Measurements from ENCODE around the gene LGSN.
"Not testable (repeated sequence)": the region's sequence is repeated elsewhere in the genome, so short reads cannot be mapped to it uniquely, and the experiment has no call there.

The LGSN gene

GRCh38 chr6:63305277-63305676, 14.5 kb downstream of the LGSN start:
- no peak for DNase-seq

GRCh38 chr6:63303476-63303875, 16.3 kb downstream of the LGSN start:
- DNase-seq = no peak

GRCh38 chr6:63299667-63300066, 20.1 kb downstream of the LGSN start:
- no peak for DNase-seq

- no peak for DNase-seq
Observed at GRCh38 chr6:63295553-63296194, 24.1 kb downstream of the LGSN start.

- no peak for DNase-seq
Observed at GRCh38 chr6:63290492-63291058, 29.2 kb downstream of the LGSN start.

- no peak for DNase-seq
Observed at GRCh38 chr6:63289269-63289872, 30.4 kb downstream of the LGSN start.

GRCh38 chr6:63280639-63281180, 39.1 kb downstream of the LGSN start:
- DNase-seq = no peak

GRCh38 chr6:63278916-63279315, 40.9 kb downstream of the LGSN start:
- DNase-seq = no peak

- no peak for DNase-seq
Observed at GRCh38 chr6:63275953-63276352, 43.8 kb downstream of the LGSN start.

- not testable (repeated sequence) for DNase-seq
Observed at GRCh38 chr6:63274795-63275430, 44.9 kb downstream of the LGSN start.

GRCh38 chr6:63272397-63272796, 47.4 kb downstream of the LGSN start:
- no peak for DNase-seq

GRCh38 chr6:63269470-63269869, 50.3 kb downstream of the LGSN start:
- DNase-seq = no peak

- no peak for DNase-seq
Observed at GRCh38 chr6:63268574-63268973, 51.2 kb downstream of the LGSN start.

GRCh38 chr6:63267828-63268227, 52.0 kb downstream of the LGSN start:
- no peak for DNase-seq

- no peak for DNase-seq
Observed at GRCh38 chr6:63267046-63267445, 52.7 kb downstream of the LGSN start.

- DNase-seq = no peak
Observed at GRCh38 chr6:63263444-63263843, 56.3 kb downstream of the LGSN start.

GRCh38 chr6:63261820-63262219, 58.0 kb downstream of the LGSN start:
- DNase-seq = no peak

GRCh38 chr6:63259153-63259552, 60.6 kb downstream of the LGSN start:
- DNase-seq = no peak

GRCh38 chr6:63249875-63250482, 69.8 kb downstream of the LGSN start:
- DNase-seq = no peak

- no peak for DNase-seq
Observed at GRCh38 chr6:63246581-63246980, 73.2 kb downstream of the LGSN start.

- no peak for DNase-seq
Observed at GRCh38 chr6:63245909-63246308, 73.9 kb downstream of the LGSN start.

- DNase-seq = no peak
Observed at GRCh38 chr6:63245420-63245819, 74.4 kb downstream of the LGSN start.

- no peak for DNase-seq
Observed at GRCh38 chr6:63236398-63236817, 83.4 kb downstream of the LGSN start.

Data from activated CD4-positive, alpha-beta T cell treated with anti-CD3 and anti-CD28 coated beads, Interleukin-2, Interleukin-6, amounts not matched to agents 100 ng/mL and 50 ng/mL, durations not matched to agents 16 hours and 8 hours (primary cell).